Measurements from ENCODE around the gene PRKD3.
"Not testable (repeated sequence)": the region's sequence is repeated elsewhere in the genome, so short reads cannot be mapped to it uniquely, and the experiment has no call there.

Gene PRKD3

GRCh38 chr2:37317746-37318145, 6.9 kb downstream of the PRKD3 start:
- no peak for DNase-seq (ENCODE audit: low read depth in 2 of 2, low spot score in 1 of 2)

- no peak for DNase-seq (ENCODE audit: low read depth in 2 of 2, low spot score in 1 of 2)
Observed at GRCh38 chr2:37316181-37316580, 8.5 kb downstream of the PRKD3 start.

- DNase-seq (ENCODE audit: low read depth in 2 of 2, low spot score in 1 of 2): no peak
Observed at GRCh38 chr2:37315364-37315763, 9.3 kb downstream of the PRKD3 start.

GRCh38 chr2:37307500-37307899, 17.1 kb downstream of the PRKD3 start:
- DNase-seq (ENCODE audit: low read depth in 2 of 2, low spot score in 1 of 2): no peak

GRCh38 chr2:37306024-37306423, 18.6 kb downstream of the PRKD3 start:
- no peak for DNase-seq (ENCODE audit: low read depth in 2 of 2, low spot score in 1 of 2)

GRCh38 chr2:37302701-37303252, 21.9 kb downstream of the PRKD3 start:
- no peak for DNase-seq (ENCODE audit: low read depth in 2 of 2, low spot score in 1 of 2)

- DNase-seq (ENCODE audit: low read depth in 2 of 2, low spot score in 1 of 2): no peak
Observed at GRCh38 chr2:37301408-37301807, 23.2 kb downstream of the PRKD3 start.

GRCh38 chr2:37300578-37300977, 24.1 kb downstream of the PRKD3 start:
- DNase-seq (ENCODE audit: low read depth in 2 of 2, low spot score in 1 of 2): no peak

- no peak for DNase-seq (ENCODE audit: low read depth in 2 of 2, low spot score in 1 of 2)
Observed at GRCh38 chr2:37300146-37300545, 24.5 kb downstream of the PRKD3 start.

GRCh38 chr2:37297632-37298031, 27.0 kb downstream of the PRKD3 start:
- no peak for DNase-seq (ENCODE audit: low read depth in 2 of 2, low spot score in 1 of 2)

GRCh38 chr2:37295469-37296073, 29.1 kb downstream of the PRKD3 start:
- no peak for DNase-seq (ENCODE audit: low read depth in 2 of 2, low spot score in 1 of 2)

GRCh38 chr2:37294858-37295257, 29.8 kb downstream of the PRKD3 start:
- not testable (repeated sequence) for DNase-seq (ENCODE audit: low read depth in 2 of 2, low spot score in 1 of 2)

- DNase-seq (ENCODE audit: low read depth in 2 of 2, low spot score in 1 of 2): no peak
Observed at GRCh38 chr2:37291680-37292079, 33.0 kb downstream of the PRKD3 start.

GRCh38 chr2:37287966-37288365, 36.7 kb downstream of the PRKD3 start:
- DNase-seq (ENCODE audit: low read depth in 2 of 2, low spot score in 1 of 2): no peak

GRCh38 chr2:37284381-37284780, 40.3 kb downstream of the PRKD3 start:
- no peak for DNase-seq (ENCODE audit: low read depth in 2 of 2, low spot score in 1 of 2)

GRCh38 chr2:37283207-37283606, 41.4 kb downstream of the PRKD3 start:
- no peak for DNase-seq (ENCODE audit: low read depth in 2 of 2, low spot score in 1 of 2)

GRCh38 chr2:37282746-37283145, 41.9 kb downstream of the PRKD3 start:
- no peak for DNase-seq (ENCODE audit: low read depth in 2 of 2, low spot score in 1 of 2)

- no peak for DNase-seq (ENCODE audit: low read depth in 2 of 2, low spot score in 1 of 2)
Observed at GRCh38 chr2:37281916-37282315, 42.7 kb downstream of the PRKD3 start.

- DNase-seq (ENCODE audit: low read depth in 2 of 2, low spot score in 1 of 2): no peak
Observed at GRCh38 chr2:37276291-37276690, 48.3 kb downstream of the PRKD3 start.
